Measurements from ENCODE around the gene ST3GAL3.

DNA sequence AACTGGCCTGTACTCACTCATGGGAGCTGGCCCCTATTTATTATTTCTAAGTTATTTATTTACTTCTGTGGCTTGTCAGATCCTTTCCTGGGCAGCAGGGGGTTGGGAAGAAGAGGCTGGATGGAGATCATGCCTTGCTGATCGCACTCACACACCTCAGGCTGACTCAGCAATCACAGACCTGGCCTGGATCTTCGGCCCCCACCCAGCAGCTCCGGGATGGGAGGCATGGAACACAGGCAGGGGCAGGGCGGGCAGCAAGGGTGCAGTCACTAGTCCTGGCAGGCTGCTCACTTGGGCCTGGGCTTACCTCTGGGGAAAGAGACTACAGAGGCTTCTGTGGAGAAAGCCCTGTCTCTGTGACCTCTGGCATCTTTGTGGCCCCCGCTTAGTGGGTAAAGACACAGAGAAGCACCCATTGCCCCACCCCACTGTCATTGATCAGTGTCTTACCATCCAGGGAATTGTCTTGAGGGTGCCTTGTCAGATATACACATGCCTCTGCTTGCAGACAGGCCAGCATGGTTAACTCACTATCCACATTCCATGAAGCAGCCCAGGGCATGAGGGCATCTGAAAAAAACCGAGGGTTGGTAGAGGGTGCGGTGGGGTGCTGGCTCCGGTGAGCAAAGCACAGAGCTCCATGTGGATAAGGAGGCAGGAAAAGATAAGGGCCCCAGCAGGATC is 230.0 kb downstream of the ST3GAL3 start:
- TF ChIP-seq, protein P1, sequence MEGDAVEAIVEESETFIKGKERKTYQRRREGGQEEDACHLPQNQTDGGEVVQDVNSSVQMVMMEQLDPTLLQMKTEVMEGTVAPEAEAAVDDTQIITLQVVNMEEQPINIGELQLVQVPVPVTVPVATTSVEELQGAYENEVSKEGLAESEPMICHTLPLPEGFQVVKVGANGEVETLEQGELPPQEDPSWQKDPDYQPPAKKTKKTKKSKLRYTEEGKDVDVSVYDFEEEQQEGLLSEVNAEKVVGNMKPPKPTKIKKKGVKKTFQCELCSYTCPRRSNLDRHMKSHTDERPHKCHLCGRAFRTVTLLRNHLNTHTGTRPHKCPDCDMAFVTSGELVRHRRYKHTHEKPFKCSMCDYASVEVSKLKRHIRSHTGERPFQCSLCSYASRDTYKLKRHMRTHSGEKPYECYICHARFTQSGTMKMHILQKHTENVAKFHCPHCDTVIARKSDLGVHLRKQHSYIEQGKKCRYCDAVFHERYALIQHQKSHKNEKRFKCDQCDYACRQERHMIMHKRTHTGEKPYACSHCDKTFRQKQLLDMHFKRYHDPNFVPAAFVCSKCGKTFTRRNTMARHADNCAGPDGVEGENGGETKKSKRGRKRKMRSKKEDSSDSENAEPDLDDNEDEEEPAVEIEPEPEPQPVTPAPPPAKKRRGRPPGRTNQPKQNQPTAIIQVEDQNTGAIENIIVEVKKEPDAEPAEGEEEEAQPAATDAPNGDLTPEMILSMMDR (IDR thresholded peaks at IDR 0.05): no peak
- TF ChIP-seq POLR2A (IDR thresholded peaks at IDR 0.05) (no peak), EP300 (IDR thresholded peaks at IDR 0.05) (no peak), POLR2AphosphoS5 (IDR thresholded peaks at IDR 0.05) (no peak)
